T-cell (primary cell): Measurements from ENCODE around the gene ZDHHC18. TPM values are rescaled to one million over a fixed set of nuclear protein-coding genes. Genes with fewer than 3 reads are reported as not detected.
A peak's percentile ranks its signal among the peaks of the same experiment; 100 is the strongest.

Source experiments
- ATAC-seq, 4 experiments: fragments of 200-7000 bp in 3 of 4; fragments of 150-1000 bp in 1 of 4; cut with Tn5 transposase; replicated peaks in 1 of 4; 1 replicate in 3 of 4; 2 replicates in 1 of 4; pipeline ENCODE4 v1.10.0; 2021; ENCODE audit warnings: moderate library complexity in 3 of 4, mild to moderate bottlenecking in 2 of 4, moderate number of reproducible peaks in 1 of 4
- CTCF ChIA-PET, 2 donors: fragments of 300-600 bp; sonication (Branson Sonifier 250); formaldehyde crosslinking; loops; one replicate each; lab custom pipeline; 2022; ENCODE audit warnings: antibody characterized with exemption in 2 of 2; lab: Charles Lee
- POLR2A ChIA-PET, 2 donors: fragments of 300-600 bp; sonication (Branson Sonifier 250); formaldehyde crosslinking; loops; one replicate each; lab custom pipeline; 2022; ENCODE audit warnings: antibody characterized with exemption in 2 of 2; lab: Charles Lee
- DNase-seq, 35 experiments: peaks; one replicate each; pipeline versions ENCODE4 v3.0.0 to v3.0.0-alpha.2; 2013 to 2023
- H3K27ac ChIP-seq: one replicate; pipeline ENCODE4 v1.5.1; 2013; ENCODE audit warnings: low read length
- H3K27me3 ChIP-seq, 2 experiments: replicated peaks in 1 of 2; 1 replicate in 1 of 2; 2 replicates in 1 of 2; pipeline versions ENCODE4 v1.6.1 to v1.7.0; 2013; ENCODE audit warnings: low read length in 1 of 2, mixed read lengths in 1 of 2; ENCODE audit not compliant: control insufficient read depth in 2 of 2, insufficient read depth in 2 of 2; ENCODE audit errors: extremely low read depth in 1 of 2
- H3K36me3 ChIP-seq, 2 donors: 1 replicate in 1 of 2; 2 replicates in 1 of 2; pipeline versions ENCODE4 v1.6.1 to v1.7.0; 2013; ENCODE audit warnings: low read length in 1 of 2; ENCODE audit not compliant: control insufficient read depth in 2 of 2, insufficient read depth in 1 of 2; ENCODE audit errors: extremely low read depth in 1 of 2
- H3K4me1 ChIP-seq, 2 experiments: 1 replicate in 1 of 2; 2 replicates in 1 of 2; pipeline versions ENCODE4 v1.6.1 to v1.7.0; 2013; ENCODE audit warnings: low read length in 2 of 2, mixed read lengths in 1 of 2; ENCODE audit not compliant: insufficient read depth in 2 of 2, control insufficient read depth in 1 of 2; ENCODE audit errors: extremely low read depth in 1 of 2
- H3K4me3 ChIP-seq, 2 donors: 1 replicate in 1 of 2; 2 replicates in 1 of 2; pipeline versions ENCODE4 v1.5.1 to v1.7.0; 2013; ENCODE audit warnings: mild to moderate bottlenecking in 2 of 2, low read length in 1 of 2, moderate library complexity in 1 of 2; ENCODE audit not compliant: control insufficient read depth in 1 of 2; ENCODE audit errors: extremely low read depth in 1 of 2
- H3K9me3 ChIP-seq: 2 replicates; pipeline ENCODE4 v1.7.0; 2013
- H3K27ac Mint-ChIP-seq, 2 donors: one replicate each; pipeline ENCODE4 v1.8.0; 2020 to 2021; ENCODE audit warnings: mild to moderate bottlenecking in 2 of 2, mixed read lengths in 2 of 2
- H3K27me3 Mint-ChIP-seq, 2 donors: one replicate each; pipeline ENCODE4 v1.8.0; 2021 to 2022; ENCODE audit warnings: mixed read lengths in 2 of 2
- H3K36me3 Mint-ChIP-seq: one replicate; pipeline ENCODE4 v1.8.0; 2021; ENCODE audit warnings: mixed read lengths
- H3K4me1 Mint-ChIP-seq, 3 donors: one replicate each; pipeline ENCODE4 v1.8.0; 2020 to 2022; ENCODE audit warnings: mixed read lengths in 3 of 3, mild to moderate bottlenecking in 1 of 3
- H3K4me3 Mint-ChIP-seq, 3 donors: one replicate each; pipeline ENCODE4 v1.8.0; 2020 to 2022; ENCODE audit warnings: mild to moderate bottlenecking in 3 of 3, mixed read lengths in 3 of 3, moderate library complexity in 3 of 3
- H3K9me3 Mint-ChIP-seq, 3 donors: one replicate each; pipeline ENCODE4 v1.8.0; 2020 to 2022; ENCODE audit warnings: mixed read lengths in 3 of 3
- WGBS: methylation state at CpG from one replicate; pipeline ENCODE4 v1.1.5; 2013; ENCODE audit warnings: missing lambda C conversion rate; ENCODE audit not compliant: insufficient coverage; 5-methylcytosine and 5-hydroxymethylcytosine counted together
- total RNA-seq, 35 experiments: library from RNA in 6 of 35; stranded (reverse) in 6 of 35; fragments of 120-200 nt in 1 of 35; gene quantifications; one replicate each; pipeline versions ENCODE4 v1.2.1 to v1.2.4 and lab custom pipeline; 2013 to 2026

ZDHHC18 gene
- total RNA-seq, 5 donors from 2014 or later (not counting 1 experiment from before 2014, with no cell fraction given): 41.1 to 59.9 (median 50.6) TPM

GRCh38 chr1:26827663-26828062 lies 1.2 kb downstream of the ZDHHC18 start:
- ATAC-seq (no peak), DNase-seq (no peak)
- H3K4me3 Mint-ChIP-seq: peak overlapping the region; percentile 87 to 98 (median 94)
- CTCF ChIA-PET: interaction anchor here in 1 of 2 donors (1.0 to 1.7 kb wide), 2 partner anchors 38 to 73 kb away, joined by 3 to 10 read pairs; partner anchors contain the start of gene GPATCH3
- H3K4me3 ChIP-seq: peak overlapping the region; percentile 58 to 67
- peaks cover 13 to 70% of the 10 kb centered on the region in 2 experiments for H3K4me1 ChIP-seq
- peaks cover 62 to 79% (median 73%) of the 10 kb centered on the region in 3 donors for H3K4me1 Mint-ChIP-seq
- H3K27ac ChIP-seq: peak overlapping the region; percentile 74
- peaks cover 0 to 19% of the 10 kb centered on the region in 2 donors for H3K36me3 ChIP-seq
- WGBS: 48% methylated on average over 8 of the region's 11 CpGs
- H3K27me3 Mint-ChIP-seq: no peaks in the 10 kb centered on the region
- no peaks in the 10 kb centered on the region for H3K27me3 ChIP-seq
- H3K36me3 Mint-ChIP-seq: peaks cover 13% of the 10 kb centered on the region
- H3K9me3 ChIP-seq: no peaks in the 10 kb centered on the region
- no peaks in the 10 kb centered on the region for H3K9me3 Mint-ChIP-seq
- peak overlapping the region; percentile 85 to 99 for H3K27ac Mint-ChIP-seq
- POLR2A ChIA-PET: interaction anchor here in 1 of 2 donors (0.7 kb wide), 1 partner anchor 30 kb away, joined by 3 read pairs; no protein-coding TSS in a partner anchor

- no CpG with 5 or more reads among the region's 4 CpGs for WGBS
- H3K4me1 Mint-ChIP-seq: peaks cover 71 to 81% (median 77%) of the 10 kb centered on the region in 3 donors
- no peaks in the 10 kb centered on the region for H3K27me3 Mint-ChIP-seq
- H3K36me3 Mint-ChIP-seq: peaks cover 14% of the 10 kb centered on the region
- peak overlapping the region; percentile 87 to 98 (median 94) for H3K4me3 Mint-ChIP-seq
- no peak for ATAC-seq
- no peaks in the 10 kb centered on the region for H3K9me3 ChIP-seq
- H3K36me3 ChIP-seq: peaks cover 0 to 23% of the 10 kb centered on the region in 2 donors
- H3K27me3 ChIP-seq: no peaks in the 10 kb centered on the region
- peak overlapping the region; percentile 85 to 99 for H3K27ac Mint-ChIP-seq
- POLR2A ChIA-PET: interaction anchor here in 1 of 2 donors (0.5 to 0.6 kb wide), 2 partner anchors 18 to 52 kb away, joined by 3 to 4 read pairs; no protein-coding TSS in a partner anchor
- H3K4me1 ChIP-seq: peaks cover 21 to 78% of the 10 kb centered on the region in 2 experiments
- CTCF ChIA-PET: interaction anchor here in 1 of 2 donors (1.0 to 1.7 kb wide), 2 partner anchors 37 to 72 kb away, joined by 3 to 10 read pairs; partner anchors contain the start of gene GPATCH3
- H3K9me3 Mint-ChIP-seq: no peaks in the 10 kb centered on the region
- peak overlapping the region in 1 of 2 donors; percentile 8 for H3K4me3 ChIP-seq
- H3K27ac ChIP-seq: peak overlapping the region; percentile 59
- peak in 2 of 35 experiments; percentile 8 to 58 for DNase-seq
Measured at GRCh38 chr1:26828411-26828991, 2.0 kb downstream of the ZDHHC18 start.

- no peaks in the 10 kb centered on the region for H3K27me3 ChIP-seq
- ATAC-seq (no peak), DNase-seq (no peak)
- peak overlapping the region; percentile 59 for H3K27ac ChIP-seq
- H3K36me3 Mint-ChIP-seq: peaks cover 15% of the 10 kb centered on the region
- no peaks in the 10 kb centered on the region for H3K27me3 Mint-ChIP-seq
- ChIA-PET CTCF (interaction anchor here in 1 of 2 donors (1.7 kb wide), 1 partner anchor 36 kb away, joined by 10 read pairs; no protein-coding TSS in a partner anchor), POLR2A (no interaction called here)
- no peaks in the 10 kb centered on the region for H3K9me3 ChIP-seq
- H3K4me3 Mint-ChIP-seq: peak overlapping the region; percentile 87 to 98 (median 94)
- peak overlapping the region in 1 of 2 donors; percentile 8 for H3K4me3 ChIP-seq
- H3K36me3 ChIP-seq: peaks cover 0 to 27% of the 10 kb centered on the region in 2 donors
- peak overlapping the region; percentile 85 to 99 for H3K27ac Mint-ChIP-seq
- peaks cover 79 to 88% (median 85%) of the 10 kb centered on the region in 3 donors for H3K4me1 Mint-ChIP-seq
- peaks cover 28 to 87% of the 10 kb centered on the region in 2 experiments for H3K4me1 ChIP-seq
- 71% methylated on average over 3 of the region's 6 CpGs for WGBS
- no peaks in the 10 kb centered on the region for H3K9me3 Mint-ChIP-seq
Measured at GRCh38 chr1:26829184-26829911, 2.9 kb downstream of the ZDHHC18 start.

- no peaks in the 10 kb centered on the region for H3K9me3 Mint-ChIP-seq
- POLR2A ChIA-PET: no interaction called here
Measured at GRCh38 chr1:26831059-26831458, 4.6 kb downstream of the ZDHHC18 start.

GRCh38 chr1:26831546-26832248 lies 5.2 kb downstream of the ZDHHC18 start:
- Mint-ChIP-seq H3K36me3 (peaks cover 26% of the 10 kb centered on the region), H3K4me3 (no peak overlapping the region), H3K27ac (peak overlapping the region; percentile 99), H3K4me1 (peaks cover 79 to 80% (median 80%) of the 10 kb centered on the region in 3 donors), H3K27me3 (no peaks in the 10 kb centered on the region), H3K9me3 (no peaks in the 10 kb centered on the region)
- ChIA-PET CTCF (interaction anchor here in 1 of 2 donors (0.6 to 4.0 kb wide), 5 partner anchors 11 to 43 kb away, joined by 3 to 92 read pairs (median 21); partner anchors contain the start of gene PIGV), POLR2A (interaction anchor here (0.6 to 2.4 kb wide), 4 partner anchors 21 to 50 kb away, joined by 4 to 14 read pairs (median 10); no protein-coding TSS in a partner anchor)
- no peak overlapping the region for H3K4me3 ChIP-seq
- DNase-seq (peak in 1 of 35 experiments; percentile 55), ATAC-seq (no peak)
- no peaks in the 10 kb centered on the region for H3K27me3 ChIP-seq
- H3K4me1 ChIP-seq: peaks cover 29 to 77% of the 10 kb centered on the region in 2 experiments
- H3K9me3 ChIP-seq: no peaks in the 10 kb centered on the region
- H3K36me3 ChIP-seq: peaks cover 3 to 47% of the 10 kb centered on the region in 2 donors
- 80% methylated on average over 1 of the region's 3 CpGs for WGBS
- H3K27ac ChIP-seq: peak overlapping the region; percentile 98

More at GRCh38 chr1:26831059-26831458, 4.6 kb downstream of the ZDHHC18 start:
- DNase-seq (no peak), ATAC-seq (no peak)
- H3K27ac ChIP-seq: peak overlapping the region; percentile 98
- peaks cover 25% of the 10 kb centered on the region for H3K36me3 Mint-ChIP-seq
- H3K27me3 ChIP-seq: no peaks in the 10 kb centered on the region
- H3K27ac Mint-ChIP-seq: peak overlapping the region; percentile 85 to 99
- peaks cover 2 to 43% of the 10 kb centered on the region in 2 donors for H3K36me3 ChIP-seq
- no peak overlapping the region for H3K4me3 Mint-ChIP-seq
- peaks cover 79 to 81% (median 81%) of the 10 kb centered on the region in 3 donors for H3K4me1 Mint-ChIP-seq
- no peaks in the 10 kb centered on the region for H3K9me3 ChIP-seq
- H3K27me3 Mint-ChIP-seq: no peaks in the 10 kb centered on the region
- no peak overlapping the region for H3K4me3 ChIP-seq
- CTCF ChIA-PET: interaction anchor here in 1 of 2 donors (0.6 to 3.3 kb wide), 3 partner anchors 10 to 43 kb away, joined by 3 to 48 read pairs (median 5); partner anchors contain the start of gene PIGV
- H3K4me1 ChIP-seq: peaks cover 29 to 80% of the 10 kb centered on the region in 2 experiments
- 100% methylated on average over 1 of the region's 3 CpGs for WGBS
